Raji (cell line): ENCODE measurements around the gene L3MBTL4.

Source experiments
- POLR2A ChIP-seq: IDR thresholded peaks from 2 replicates; pipeline ENCODE4 v1.6.1; 2011; ENCODE audit warnings: low read depth, low read length, control low read depth; ENCODE audit not compliant: insufficient read depth

L3MBTL4 gene

DNA sequence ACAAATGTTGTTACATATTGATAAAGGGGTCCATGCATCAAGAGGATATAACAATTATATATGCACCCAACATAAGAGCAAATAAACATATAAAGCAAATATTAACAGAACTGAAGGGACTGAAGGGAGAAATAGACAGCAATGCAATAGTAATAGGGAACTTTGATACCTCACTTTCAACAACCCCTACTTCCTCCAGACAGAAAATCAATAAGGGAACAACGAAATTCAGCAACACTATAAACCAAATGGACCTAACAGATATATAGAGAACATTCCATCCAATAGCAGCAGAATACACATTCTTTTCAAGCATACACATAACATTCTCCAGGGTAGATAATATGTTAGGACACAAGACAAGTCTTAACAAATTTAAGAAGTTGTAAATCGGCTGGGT lies 71.7 kb downstream of the L3MBTL4 start:
- TF ChIP-seq POLR2A: no peak

DNA sequence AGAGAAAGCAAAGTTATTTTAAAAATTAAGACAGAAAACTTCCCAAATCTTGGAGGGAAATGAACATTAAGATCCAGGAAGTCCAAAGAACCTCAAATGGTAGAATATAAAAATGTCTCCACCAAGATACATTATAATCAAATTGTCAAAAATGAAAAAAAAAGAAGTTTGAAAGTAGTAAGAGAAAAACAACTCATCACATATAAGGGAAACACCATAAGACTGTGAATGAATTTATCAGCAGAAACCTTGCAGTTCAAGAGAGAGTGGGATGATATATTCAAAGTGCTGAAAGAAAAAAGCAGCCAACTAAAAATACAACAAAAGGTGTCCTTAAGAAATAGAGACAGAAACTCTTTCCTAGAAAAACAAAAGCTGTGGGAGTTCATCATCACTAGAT lies 73.0 kb downstream of the L3MBTL4 start:
- TF ChIP-seq POLR2A: no peak

DNA sequence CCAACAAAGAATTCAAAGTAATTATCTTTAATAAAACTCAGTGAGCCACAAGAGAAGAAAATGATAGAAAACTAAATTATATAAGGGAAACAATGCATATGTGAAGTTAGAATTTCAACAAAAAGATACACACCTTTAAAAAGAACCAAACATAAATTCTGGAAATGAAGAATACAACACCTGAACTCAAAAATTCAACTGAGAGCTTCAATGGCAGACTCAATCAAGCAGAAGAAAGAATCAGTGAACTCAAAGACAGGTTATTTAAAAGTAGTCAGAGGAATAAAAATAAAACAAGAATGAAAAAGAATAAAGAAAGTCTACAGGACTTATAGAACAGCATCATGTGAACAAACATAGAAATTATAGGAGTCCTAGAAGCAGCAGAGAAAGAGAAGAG lies 73.4 kb downstream of the L3MBTL4 start:
- TF ChIP-seq POLR2A: no peak

DNA sequence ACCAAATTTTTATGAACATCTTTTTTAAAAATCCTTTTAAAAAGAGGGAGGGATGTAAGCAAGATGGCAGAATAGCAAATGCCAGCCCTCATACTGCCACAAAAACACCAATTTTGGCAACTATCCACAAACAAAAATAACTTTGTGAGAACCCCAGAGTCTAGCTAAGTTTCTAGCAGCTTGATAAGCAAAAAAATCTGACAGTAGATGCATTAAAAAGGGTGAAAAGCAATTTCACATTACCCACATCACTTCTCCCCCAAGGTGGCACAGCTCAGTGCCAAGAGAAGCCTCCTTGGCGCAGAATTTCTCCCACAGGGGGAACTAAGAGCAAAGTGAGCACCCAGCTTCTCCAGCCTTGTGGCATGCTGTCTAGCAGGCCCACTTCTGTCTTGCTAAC lies 74.6 kb downstream of the L3MBTL4 start:
- TF ChIP-seq POLR2A: no peak

DNA sequence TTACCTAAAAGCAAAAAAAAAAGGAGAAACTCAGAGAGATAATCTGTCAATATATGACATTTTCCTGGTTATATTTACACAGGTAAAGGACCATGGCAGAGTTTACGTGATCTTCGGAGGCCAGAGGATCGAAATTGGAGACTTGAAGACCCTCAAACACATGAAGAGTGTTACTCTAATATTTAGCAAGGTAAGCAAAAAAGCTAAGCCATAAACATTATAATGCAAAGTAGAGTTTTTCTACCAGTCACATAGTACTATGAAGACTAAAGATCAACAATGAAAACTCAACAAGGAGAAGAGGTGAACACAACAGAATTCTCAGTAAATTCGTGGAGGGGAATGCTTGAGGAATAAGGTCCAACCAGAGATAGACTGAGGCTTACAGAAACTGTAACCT lies 78.5 kb downstream of the L3MBTL4 start:
- no peak for TF ChIP-seq POLR2A

DNA sequence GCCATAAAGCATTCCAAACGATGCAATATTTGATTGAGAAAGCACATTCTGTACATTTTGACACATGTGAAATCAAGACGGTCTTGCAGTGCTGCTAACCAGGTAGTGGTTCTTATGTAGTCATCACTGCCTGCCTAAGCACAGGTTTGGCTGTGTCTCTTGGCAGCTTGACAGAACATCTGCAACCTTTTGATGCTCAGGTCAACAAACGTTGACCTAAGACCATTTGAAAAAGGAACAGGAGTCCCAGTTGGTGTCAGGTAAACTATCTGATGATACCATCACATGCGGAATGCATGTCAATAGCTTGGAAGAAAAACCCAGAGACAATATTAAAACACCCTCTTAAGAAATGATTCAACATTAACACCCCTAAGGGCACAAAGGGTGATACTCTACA lies 80.7 kb downstream of the L3MBTL4 start:
- TF ChIP-seq POLR2A: no peak

DNA sequence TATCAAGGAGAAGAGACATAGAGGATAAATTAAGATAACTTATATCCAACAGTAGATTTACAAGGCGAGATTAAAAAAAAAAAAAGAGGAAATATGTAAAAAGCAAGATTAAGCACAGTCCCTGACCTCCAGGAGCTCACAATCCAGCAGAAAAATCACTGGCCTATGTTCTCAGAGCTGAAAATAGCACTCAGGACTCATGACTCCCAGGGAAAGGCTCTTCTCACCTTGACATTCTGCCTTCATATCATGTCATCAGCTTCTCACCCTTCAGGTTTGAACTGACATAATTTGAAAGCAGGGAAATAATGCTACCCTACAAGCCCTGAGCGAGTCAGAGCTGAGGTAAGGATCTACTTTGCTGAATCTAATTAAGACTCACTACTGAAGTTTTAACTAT lies 82.8 kb downstream of the L3MBTL4 start:
- TF ChIP-seq POLR2A: no peak

DNA sequence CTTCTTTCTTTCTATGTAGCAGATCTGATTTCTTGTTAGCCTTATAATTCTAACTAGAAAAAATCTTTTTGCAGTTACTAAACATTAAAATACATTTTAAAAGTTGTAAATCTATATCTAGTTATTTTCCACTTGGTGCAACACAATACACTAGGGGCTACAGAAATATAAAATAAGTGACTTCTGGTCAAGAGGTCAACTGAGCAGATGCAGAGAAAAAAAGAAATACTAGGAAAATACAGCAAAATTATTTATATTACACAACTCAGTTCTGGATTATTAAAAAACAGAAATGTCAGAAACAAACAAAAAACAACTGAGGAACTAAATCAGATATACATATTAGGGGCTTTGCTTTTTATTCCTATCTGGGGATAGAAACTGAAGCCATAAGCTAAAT lies 83.9 kb downstream of the L3MBTL4 start:
- TF ChIP-seq POLR2A: no peak

DNA sequence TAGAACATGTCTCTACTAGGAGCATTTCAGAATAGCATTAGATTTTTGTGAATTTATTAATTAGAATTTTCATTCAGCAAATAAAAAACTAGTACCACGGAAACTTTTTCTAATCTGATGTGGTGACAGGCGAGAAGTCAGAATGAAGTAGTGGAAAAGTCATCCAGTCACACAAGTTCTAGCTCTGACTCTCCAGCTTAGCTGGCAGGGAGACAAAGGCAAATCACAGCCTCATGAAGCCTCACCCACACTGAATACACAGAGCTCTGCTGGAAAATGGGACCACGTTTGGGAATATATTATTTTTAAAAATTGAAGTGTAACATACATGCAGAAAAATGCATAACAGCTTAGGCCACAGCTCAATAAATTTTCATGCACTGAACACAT lies 86.1 kb downstream of the L3MBTL4 start:
- TF ChIP-seq POLR2A: no peak

DNA sequence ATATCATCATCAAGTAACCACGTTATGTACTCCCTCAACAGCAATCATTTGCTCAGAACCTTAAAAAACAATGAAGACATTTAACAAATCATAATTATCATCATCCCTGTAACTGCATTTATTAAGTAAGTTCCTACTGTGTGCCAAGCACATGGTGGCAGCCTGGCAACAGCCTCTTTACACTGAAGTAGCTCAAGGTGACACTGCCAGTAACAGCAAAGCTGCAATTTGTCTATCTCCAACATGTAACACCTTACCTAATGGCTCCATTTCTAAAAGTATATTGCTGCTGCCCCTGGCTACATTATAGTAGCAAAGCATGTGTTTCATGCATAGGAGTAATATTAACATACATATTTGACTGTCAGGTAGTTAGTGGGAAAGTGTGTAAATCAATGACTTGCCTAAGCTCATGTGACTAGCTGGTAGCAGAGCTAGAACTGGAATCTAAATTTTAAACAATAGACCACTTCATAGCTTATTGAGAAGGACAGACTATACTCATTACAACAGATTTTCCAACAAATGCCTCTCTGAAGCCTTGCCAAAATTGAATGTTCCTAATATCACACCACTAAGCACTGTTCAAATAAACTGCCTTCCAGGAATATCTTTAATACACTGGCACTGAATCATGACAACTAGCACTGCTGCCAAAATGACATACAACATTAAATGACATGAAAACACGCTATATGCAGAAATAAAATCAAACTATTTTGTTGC lies 86.7 kb downstream of the L3MBTL4 start:
- TF ChIP-seq POLR2A: no peak

DNA sequence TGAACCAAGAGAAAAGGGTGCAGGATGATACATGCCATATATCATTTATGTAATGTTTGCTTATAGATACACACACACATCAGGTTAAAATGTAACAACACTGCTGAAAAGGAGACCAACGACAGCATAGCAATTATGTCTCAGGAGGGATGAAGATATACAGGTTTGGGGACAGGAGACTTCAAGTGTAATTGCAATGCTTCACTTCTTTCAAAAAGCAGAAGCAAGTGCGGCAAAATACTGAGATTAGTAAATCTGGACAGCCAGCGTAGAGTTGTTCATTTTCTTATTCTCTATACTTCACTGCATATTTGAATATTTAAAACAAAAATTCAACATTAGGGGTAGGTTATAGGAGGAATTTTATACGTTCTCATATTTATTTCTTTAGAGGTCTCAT lies 87.2 kb downstream of the L3MBTL4 start:
- no peak for TF ChIP-seq POLR2A

DNA sequence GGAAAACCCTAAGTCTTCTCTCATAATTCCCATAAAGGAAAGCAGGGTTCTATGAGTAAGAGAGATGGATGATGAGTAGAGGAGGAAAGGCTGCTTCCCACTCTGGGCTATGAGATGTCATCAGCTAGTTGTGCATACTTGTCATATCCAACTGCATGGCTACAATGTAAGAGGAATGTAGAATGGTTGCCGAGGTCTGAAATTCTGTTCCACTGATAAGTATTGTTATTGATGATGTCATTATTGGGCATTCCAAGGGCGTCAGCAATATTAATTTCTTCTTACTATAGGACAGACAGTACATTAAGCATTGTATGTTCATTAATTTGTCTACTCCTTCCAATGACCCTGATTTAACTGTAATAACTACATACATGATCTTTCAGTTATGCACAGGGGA lies 88.1 kb downstream of the L3MBTL4 start:
- TF ChIP-seq POLR2A: no peak

DNA sequence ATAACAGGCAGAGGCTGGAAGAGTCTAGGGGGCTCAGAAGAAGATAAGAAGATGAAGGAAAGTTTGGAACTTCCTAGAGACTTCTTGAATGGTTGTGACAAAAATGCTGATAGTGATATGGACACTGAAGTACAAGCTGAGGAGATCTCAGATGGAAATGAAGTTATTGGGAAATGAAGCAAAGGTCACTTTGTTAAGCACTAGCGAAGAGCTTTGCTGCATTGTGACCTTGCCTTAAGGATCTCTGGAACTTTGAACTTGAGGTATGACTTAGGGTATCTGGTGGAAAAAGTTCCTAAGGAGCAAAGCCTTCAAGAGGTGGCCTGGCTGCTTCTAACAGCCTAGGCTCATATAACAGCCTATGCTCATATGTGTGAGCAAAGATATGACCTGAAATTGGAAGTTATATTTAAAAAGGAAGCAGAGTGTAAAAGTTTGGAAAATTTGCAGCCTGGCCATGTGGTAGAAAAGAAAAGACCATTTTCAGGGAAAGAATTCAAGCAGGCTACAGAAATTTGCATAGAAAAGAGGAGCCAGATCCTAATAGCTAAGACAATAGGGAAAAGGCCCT lies 91.3 kb downstream of the L3MBTL4 start:
- no peak for TF ChIP-seq POLR2A

DNA sequence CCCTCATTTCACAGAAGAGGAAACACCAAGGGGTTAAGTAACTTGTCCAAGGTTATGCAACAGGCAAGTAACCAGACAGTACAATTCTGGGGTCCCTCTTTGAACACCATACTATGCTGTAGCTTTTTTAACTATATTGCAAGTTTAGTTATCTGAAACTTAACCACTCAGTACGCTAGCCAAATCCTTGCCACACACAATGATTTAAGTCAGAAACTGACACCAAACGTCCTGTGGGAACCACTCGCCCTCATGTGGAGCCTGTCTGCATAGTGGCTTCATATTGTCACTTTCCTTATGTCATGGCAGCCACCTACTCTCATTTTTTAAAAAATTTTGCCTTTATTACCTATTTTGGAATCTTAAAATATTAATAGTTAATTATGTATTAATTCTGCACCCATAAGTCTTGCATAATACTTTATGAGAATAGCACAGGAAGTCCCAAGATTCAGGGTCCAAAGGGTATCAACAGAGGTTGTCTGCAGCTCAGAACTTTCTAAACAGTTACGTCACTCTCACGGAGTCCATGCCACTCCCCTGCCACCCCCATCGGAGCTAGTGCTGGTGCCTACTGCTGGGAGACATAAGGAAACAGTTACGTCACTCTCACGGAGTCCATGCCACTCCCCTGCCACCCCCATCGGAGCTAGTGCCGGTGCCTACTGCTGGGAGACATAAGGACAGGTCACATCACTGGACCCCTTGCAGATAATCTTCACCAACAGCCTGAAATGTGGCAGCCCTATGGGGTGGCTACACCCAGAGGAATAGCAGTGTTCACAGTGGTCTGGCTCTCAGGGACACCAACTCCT lies 99.0 kb downstream of the L3MBTL4 start:
- TF ChIP-seq POLR2A: no peak

DNA sequence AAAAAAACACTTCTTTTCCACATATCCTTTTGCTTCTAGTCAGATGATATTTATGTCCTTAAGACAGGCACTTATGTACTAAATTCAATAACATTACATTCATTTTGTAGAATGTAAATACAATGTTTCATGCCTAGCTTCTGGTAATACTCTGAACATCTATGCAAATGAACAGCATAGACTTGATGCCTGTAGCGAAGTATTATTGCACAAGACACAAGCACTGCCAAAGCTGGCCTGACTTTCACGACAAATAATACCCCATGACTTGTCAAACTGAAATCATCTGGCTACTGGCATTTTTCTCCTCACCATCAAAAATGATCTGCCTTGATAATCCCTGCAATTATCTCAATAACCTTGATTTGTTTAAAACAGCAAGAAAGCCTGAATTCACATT lies 101.3 kb downstream of the L3MBTL4 start:
- TF ChIP-seq POLR2A: no peak

DNA sequence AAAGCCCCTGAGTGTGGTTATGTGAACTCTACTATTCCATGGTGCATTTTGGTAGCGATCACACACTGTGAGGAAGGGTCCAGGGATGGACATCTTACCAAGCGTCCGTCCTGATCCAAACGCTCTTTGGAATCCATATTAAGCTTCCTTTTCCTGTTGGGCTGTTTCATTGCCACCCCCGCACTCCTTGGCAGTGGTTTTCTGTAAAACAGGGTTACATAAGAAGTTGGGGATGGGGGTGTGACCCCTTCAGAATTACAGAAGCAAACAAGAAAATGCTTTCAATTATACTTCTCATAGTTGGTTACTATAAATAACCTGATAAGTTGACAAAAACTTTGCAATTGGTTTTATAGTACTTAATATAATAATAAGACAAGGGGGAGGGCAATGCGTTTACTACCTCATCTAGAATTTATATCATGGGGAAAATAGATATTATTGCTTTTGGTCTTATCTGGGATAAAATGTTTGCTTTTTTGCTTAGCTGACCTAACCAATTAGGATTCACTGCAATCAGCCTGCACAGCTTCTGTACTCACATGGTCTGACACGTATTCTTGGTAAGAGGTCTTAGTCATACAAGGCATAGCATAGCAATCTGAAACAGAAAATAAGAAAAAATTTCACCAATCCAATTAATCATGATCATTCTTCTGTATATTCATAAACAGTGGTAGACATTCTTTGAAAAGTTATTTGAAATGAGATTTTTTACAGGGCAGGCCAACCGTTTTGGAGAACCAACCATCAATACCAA lies 103.1 kb downstream of the L3MBTL4 start:
- no peak for TF ChIP-seq POLR2A

DNA sequence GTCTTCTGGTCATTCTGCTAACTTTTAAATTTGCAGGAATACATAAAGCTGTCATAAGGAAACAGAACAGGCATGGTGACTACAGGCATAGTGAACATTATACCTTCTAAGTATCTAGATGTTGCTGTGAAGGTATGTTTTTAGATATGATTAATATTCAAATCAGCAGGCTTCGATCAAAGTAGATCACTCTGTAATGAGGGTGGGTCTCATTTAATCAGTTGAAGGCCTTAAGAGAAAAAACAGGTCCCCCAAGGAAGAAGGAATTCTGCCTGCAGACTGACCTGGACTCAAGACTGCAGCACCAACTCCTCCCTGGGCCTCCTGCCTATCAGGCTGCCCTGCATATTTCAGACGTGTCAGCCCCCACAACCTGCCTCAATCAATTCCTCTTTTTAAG lies 104.0 kb downstream of the L3MBTL4 start:
- no peak for TF ChIP-seq POLR2A
